ENCODE measurements around the gene PSAPL1. TPM values are rescaled to one million over a fixed set of nuclear protein-coding genes. Genes with fewer than 3 reads are reported as not detected.

PSAPL1 gene
- total and polyA plus RNA-seq, 9 of the 15 experiments (the other 6 are each of a cell fraction or from before 2014, with no cell fraction given), result not detected

- Histone ChIP-seq H3K4me3 (no peak overlapping the region), H3K9ac (ENCODE audit: insufficient read depth in 1 of 2, low read depth in 2 of 2, low read length in 2 of 2) (no peak overlapping the region), H4K20me1 (replicated peaks; ENCODE audit: control insufficient read depth, insufficient read depth, low read length) (peaks cover 12% of the 10 kb centered on the region), H3K4me1 (replicated peaks in 1 of 2; ENCODE audit: control insufficient read depth in 2 of 2, insufficient read depth in 2 of 2, low read length in 2 of 2) (no peaks in the 10 kb centered on the region; a peak in 1 of 5 replicates), H3K27ac (ENCODE audit: extremely low read depth, low read depth, low read length) (no peak overlapping the region), H3K9me1 (ENCODE audit: control insufficient read depth, insufficient read depth, low read length) (peaks cover 2% of the 10 kb centered on the region), H3K4me2 (ENCODE audit: insufficient read depth, low read length) (no peak overlapping the region), H3K9me3 (replicated peaks; ENCODE audit: control insufficient read depth, insufficient read depth, low read depth, low read length) (no peaks in the 10 kb centered on the region), H3K27me3 (ENCODE audit: control insufficient read depth in 2 of 2, insufficient read depth in 2 of 2, low read length in 2 of 2) (peaks cover 12 to 58% of the 10 kb centered on the region in 2 experiments; a peak in 4 of 5 replicates), H2AFZ (ENCODE audit: low read depth, low read length) (no peak overlapping the region), H3K79me2 (ENCODE audit: control insufficient read depth, insufficient read depth, low read length) (no peaks in the 10 kb centered on the region), H3K36me3 (ENCODE audit: control insufficient read depth, insufficient read depth, low read length) (no peaks in the 10 kb centered on the region)
- intact Hi-C loops (cut with micrococcal nuclease), result no loop called here
- in situ Hi-C loops (cut with MboI), result no loop called here
- ChIA-PET POLR2A (no interaction called here), CTCF (ENCODE audit: low intra/inter-chr PET ratio) (no interaction called here)
- FAIRE-seq (no peak), DNase-seq (ENCODE audit: extremely low read depth in 1 of 4, low spot score in 3 of 4) (no peak), ATAC-seq (no peak)
- no TSS peak for BruUV-seq (replicated peaks)
- WGBS (ENCODE audit: insufficient coverage, low coverage, missing lambda C conversion rate), result 1% methylated on average over 14 of the region's 14 CpGs
- TF ChIP-seq BHLHE40 (IDR thresholded peaks at IDR 0.05; ENCODE audit: low read length), result no peak
- TF ChIP-seq SIRT6 (IDR thresholded peaks at IDR 0.05; ENCODE audit: low read depth, low read length), result no peak
- TF ChIP-seq, protein P1, sequence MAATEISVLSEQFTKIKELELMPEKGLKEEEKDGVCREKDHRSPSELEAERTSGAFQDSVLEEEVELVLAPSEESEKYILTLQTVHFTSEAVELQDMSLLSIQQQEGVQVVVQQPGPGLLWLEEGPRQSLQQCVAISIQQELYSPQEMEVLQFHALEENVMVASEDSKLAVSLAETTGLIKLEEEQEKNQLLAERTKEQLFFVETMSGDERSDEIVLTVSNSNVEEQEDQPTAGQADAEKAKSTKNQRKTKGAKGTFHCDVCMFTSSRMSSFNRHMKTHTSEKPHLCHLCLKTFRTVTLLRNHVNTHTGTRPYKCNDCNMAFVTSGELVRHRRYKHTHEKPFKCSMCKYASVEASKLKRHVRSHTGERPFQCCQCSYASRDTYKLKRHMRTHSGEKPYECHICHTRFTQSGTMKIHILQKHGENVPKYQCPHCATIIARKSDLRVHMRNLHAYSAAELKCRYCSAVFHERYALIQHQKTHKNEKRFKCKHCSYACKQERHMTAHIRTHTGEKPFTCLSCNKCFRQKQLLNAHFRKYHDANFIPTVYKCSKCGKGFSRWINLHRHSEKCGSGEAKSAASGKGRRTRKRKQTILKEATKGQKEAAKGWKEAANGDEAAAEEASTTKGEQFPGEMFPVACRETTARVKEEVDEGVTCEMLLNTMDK (IDR thresholded peaks at IDR 0.05; ENCODE audit: borderline replicate concordance, insufficient read depth, low read depth, low read length, poor library complexity, severe bottlenecking), result no peak
- TF ChIP-seq, protein P2, sequence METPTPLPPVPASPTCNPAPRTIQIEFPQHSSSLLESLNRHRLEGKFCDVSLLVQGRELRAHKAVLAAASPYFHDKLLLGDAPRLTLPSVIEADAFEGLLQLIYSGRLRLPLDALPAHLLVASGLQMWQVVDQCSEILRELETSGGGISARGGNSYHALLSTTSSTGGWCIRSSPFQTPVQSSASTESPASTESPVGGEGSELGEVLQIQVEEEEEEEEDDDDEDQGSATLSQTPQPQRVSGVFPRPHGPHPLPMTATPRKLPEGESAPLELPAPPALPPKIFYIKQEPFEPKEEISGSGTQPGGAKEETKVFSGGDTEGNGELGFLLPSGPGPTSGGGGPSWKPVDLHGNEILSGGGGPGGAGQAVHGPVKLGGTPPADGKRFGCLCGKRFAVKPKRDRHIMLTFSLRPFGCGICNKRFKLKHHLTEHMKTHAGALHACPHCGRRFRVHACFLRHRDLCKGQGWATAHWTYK (CRISPR knock-in tag; IDR thresholded peaks at IDR 0.05), result no peak
- TF ChIP-seq PYGO2 (tag; IDR thresholded peaks at IDR 0.05), result no peak
- no peak for TF ChIP-seq U2AF2 (optimal IDR thresholded peaks at IDR 0.05; ENCODE audit: low read depth, low read length)
- TF ChIP-seq, protein P3, sequence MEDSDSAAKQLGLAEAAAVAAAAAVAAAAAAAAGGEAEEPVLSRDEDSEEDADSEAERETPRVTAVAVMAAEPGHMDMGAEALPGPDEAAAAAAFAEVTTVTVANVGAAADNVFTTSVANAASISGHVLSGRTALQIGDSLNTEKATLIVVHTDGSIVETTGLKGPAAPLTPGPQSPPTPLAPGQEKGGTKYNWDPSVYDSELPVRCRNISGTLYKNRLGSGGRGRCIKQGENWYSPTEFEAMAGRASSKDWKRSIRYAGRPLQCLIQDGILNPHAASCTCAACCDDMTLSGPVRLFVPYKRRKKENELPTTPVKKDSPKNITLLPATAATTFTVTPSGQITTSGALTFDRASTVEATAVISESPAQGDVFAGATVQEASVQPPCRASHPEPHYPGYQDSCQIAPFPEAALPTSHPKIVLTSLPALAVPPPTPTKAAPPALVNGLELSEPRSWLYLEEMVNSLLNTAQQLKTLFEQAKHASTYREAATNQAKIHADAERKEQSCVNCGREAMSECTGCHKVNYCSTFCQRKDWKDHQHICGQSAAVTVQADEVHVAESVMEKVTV (CRISPR knock-in tag; IDR thresholded peaks at IDR 0.05), result no peak
- TF ChIP-seq TSC22D4 (tag; IDR thresholded peaks at IDR 0.05), result no peak
- TF ChIP-seq IFI16 (CRISPR knock-in tag; IDR thresholded peaks at IDR 0.05), result no peak
- no peak for TF ChIP-seq YBX1 (IDR thresholded peaks at IDR 0.05)
- no peak for TF ChIP-seq ZKSCAN3 (CRISPR knock-in tag; IDR thresholded peaks at IDR 0.05)
- TF ChIP-seq ZNF41 (CRISPR knock-in tag; conservative IDR thresholded peaks at IDR 0.05), result no peak
- no peak for TF ChIP-seq XRCC4 (IDR thresholded peaks at IDR 0.05; ENCODE audit: extremely low read depth, insufficient read depth, insufficient read length)
- TF ChIP-seq, protein P4, sequence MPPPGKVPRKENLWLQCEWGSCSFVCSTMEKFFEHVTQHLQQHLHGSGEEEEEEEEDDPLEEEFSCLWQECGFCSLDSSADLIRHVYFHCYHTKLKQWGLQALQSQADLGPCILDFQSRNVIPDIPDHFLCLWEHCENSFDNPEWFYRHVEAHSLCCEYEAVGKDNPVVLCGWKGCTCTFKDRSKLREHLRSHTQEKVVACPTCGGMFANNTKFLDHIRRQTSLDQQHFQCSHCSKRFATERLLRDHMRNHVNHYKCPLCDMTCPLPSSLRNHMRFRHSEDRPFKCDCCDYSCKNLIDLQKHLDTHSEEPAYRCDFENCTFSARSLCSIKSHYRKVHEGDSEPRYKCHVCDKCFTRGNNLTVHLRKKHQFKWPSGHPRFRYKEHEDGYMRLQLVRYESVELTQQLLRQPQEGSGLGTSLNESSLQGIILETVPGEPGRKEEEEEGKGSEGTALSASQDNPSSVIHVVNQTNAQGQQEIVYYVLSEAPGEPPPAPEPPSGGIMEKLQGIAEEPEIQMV (tag; conservative IDR thresholded peaks at IDR 0.05; ENCODE audit: low read depth), result no peak
- no peak for TF ChIP-seq FOXP1 (CRISPR knock-in tag; IDR thresholded peaks at IDR 0.05)
- TF ChIP-seq TBP (optimal IDR thresholded peaks at IDR 0.05; ENCODE audit: low read depth, low read length), result no peak
- TF ChIP-seq NBN (IDR thresholded peaks at IDR 0.05; ENCODE audit: low read depth), result no peak
Measured at GRCh38 chr4:7396186-7396910, 38.4 kb downstream of the PSAPL1 start.
